D341Med (cell line): ENCODE results near the gene ABCA7.
"Not testable (repeated sequence)": the region's sequence is repeated elsewhere in the genome, so short reads cannot be mapped to it uniquely, and the experiment has no call there.

ENCODE experiments used
- DNase-seq: peaks from one replicate; pipeline ENCODE4 v3.0.0; 2012; ENCODE audit warnings: low spot score

Gene ABCA7

GRCh38 chr19:1016647-1017114 is 23.2 kb upstream of the ABCA7 start:
- DNase-seq, result no peak

- DNase-seq, result no peak
These were observed 22.6 kb upstream of the ABCA7 start for GRCh38 chr19:1017115-1017905.

GRCh38 chr19:1017906-1018305 is 22.0 kb upstream of the ABCA7 start:
- DNase-seq, result no peak

- DNase-seq, result no peak
These were observed 21.5 kb upstream of the ABCA7 start for GRCh38 chr19:1018393-1018792.

GRCh38 chr19:1018932-1019615 is 20.8 kb upstream of the ABCA7 start:
- no peak for DNase-seq

GRCh38 chr19:1019616-1019961 is 20.3 kb upstream of the ABCA7 start:
- no peak for DNase-seq

- peak; percentile 49 for DNase-seq
These were observed 19.7 kb upstream of the ABCA7 start for GRCh38 chr19:1019980-1020867.

GRCh38 chr19:1020868-1021425 is 19.0 kb upstream of the ABCA7 start, which contains the start of gene TMEM259:
TSS of gene TMEM259 (minus strand) at chr19:1021123. CDS start at chr19:1020996, 127 bp downstream.
- DNase-seq, result peak; percentile 99

GRCh38 chr19:1023883-1024188 is 16.1 kb upstream of the ABCA7 start:
- not testable (repeated sequence) for DNase-seq

- DNase-seq, result not testable (repeated sequence)
These were observed 14.8 kb upstream of the ABCA7 start for GRCh38 chr19:1025080-1025479.

GRCh38 chr19:1025960-1026782 is 13.7 kb upstream of the ABCA7 start, which contains the start of gene CNN2:
TSS of gene CNN2 (plus strand) at chr19:1026608. CDS start at chr19:1026662, 54 bp downstream.
- DNase-seq, result peak; percentile 94

GRCh38 chr19:1026783-1027649 is 12.9 kb upstream of the ABCA7 start:
- no peak for DNase-seq

GRCh38 chr19:1027650-1028061 is 12.3 kb upstream of the ABCA7 start:
- DNase-seq, result no peak

- peak; percentile 48 for DNase-seq
These were observed 11.6 kb upstream of the ABCA7 start for GRCh38 chr19:1028062-1028926.

GRCh38 chr19:1032264-1032867 is 7.5 kb upstream of the ABCA7 start:
- DNase-seq, result no peak

- DNase-seq, result no peak
These were observed 3.8 kb upstream of the ABCA7 start for GRCh38 chr19:1035998-1036621.

- no peak for DNase-seq
These were observed 2.3 kb upstream of the ABCA7 start for GRCh38 chr19:1037621-1038064.

GRCh38 chr19:1038978-1039645 is 795 bp upstream of the ABCA7 start:
- no peak for DNase-seq
